ENCODE data around the gene ASTN2.

ASTN2 gene

DNA sequence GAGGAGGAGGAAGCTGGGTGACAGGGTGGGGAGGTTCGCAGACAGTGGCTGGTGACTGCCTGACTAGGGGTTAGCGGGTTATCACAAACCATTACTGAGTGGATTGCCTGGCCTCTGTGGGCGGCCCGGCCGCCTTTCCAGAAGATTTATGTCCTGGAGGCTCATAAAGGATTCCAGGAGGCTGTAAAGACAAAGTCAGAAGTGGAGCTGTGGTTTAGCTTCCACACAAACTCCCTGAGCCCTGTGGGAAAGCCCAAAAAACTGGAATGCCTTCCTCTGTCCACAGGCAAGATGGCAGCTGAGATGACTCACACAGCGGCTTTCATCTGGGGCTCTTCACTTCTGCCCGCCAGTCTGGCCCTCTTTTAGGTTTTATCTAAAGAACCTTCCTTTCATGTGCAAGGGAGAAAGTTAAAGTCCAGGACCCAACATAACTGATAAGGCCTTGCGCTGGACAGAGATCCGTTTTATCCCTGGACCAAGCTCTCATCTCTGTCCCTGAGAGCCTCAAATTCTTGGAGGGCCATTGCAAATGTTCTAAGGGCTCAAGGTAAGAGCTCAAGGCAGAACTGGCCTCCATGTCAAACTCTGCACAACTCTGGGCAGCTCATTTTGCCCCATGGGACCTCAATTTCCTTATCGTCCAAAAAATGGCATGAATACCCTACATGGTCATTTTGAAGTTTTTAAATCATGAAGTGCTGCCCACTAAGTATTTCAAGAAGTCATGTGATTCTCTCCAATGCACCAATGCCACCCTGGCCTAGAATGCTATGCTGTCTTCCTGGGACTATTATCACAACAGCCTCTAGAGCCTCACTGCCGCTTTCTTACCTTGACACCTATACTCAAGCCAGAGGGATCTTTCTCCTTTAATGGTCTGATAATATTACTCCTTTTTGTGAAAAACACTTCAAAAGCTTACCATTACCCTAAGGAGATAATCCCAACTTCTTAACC is 977.2 kb downstream of the ASTN2 start:
- H3K79me2 ChIP-seq (ENCODE audit: control insufficient read depth, low read length): no peaks in the 10 kb centered on the region
- H3K36me3 ChIP-seq (ENCODE audit: control insufficient read depth, low read length): peaks cover 13% of the 10 kb centered on the region
- H3K4me3 ChIP-seq (ENCODE audit: low read length): no peak overlapping the region
- no peaks in the 10 kb centered on the region for H3K9me2 ChIP-seq (replicated peaks; ENCODE audit: control insufficient read depth, low read length)
- no peaks in the 10 kb centered on the region for H3K27me3 ChIP-seq (ENCODE audit: control insufficient read depth, low read length)
- H3K4me2 ChIP-seq (ENCODE audit: low read length): no peak overlapping the region
- no peak overlapping the region for H3K27ac ChIP-seq (ENCODE audit: low read depth, low read length)
- no peaks in the 10 kb centered on the region for H4K20me1 ChIP-seq (ENCODE audit: control insufficient read depth, insufficient read depth, low read depth, low read length)
- H3K4me1 ChIP-seq (ENCODE audit: control insufficient read depth, low read length): no peaks in the 10 kb centered on the region
- H3F3A ChIP-seq (ENCODE audit: control insufficient read depth, insufficient read depth): no peaks in the 10 kb centered on the region
- H3K9me3 ChIP-seq (ENCODE audit: control insufficient read depth, insufficient read depth, low read length): no peaks in the 10 kb centered on the region
- no peak for TF ChIP-seq EZH2phosphoT487 (IDR thresholded peaks at IDR 0.05; ENCODE audit: borderline replicate concordance, low read length)
- TF ChIP-seq, protein P1, sequence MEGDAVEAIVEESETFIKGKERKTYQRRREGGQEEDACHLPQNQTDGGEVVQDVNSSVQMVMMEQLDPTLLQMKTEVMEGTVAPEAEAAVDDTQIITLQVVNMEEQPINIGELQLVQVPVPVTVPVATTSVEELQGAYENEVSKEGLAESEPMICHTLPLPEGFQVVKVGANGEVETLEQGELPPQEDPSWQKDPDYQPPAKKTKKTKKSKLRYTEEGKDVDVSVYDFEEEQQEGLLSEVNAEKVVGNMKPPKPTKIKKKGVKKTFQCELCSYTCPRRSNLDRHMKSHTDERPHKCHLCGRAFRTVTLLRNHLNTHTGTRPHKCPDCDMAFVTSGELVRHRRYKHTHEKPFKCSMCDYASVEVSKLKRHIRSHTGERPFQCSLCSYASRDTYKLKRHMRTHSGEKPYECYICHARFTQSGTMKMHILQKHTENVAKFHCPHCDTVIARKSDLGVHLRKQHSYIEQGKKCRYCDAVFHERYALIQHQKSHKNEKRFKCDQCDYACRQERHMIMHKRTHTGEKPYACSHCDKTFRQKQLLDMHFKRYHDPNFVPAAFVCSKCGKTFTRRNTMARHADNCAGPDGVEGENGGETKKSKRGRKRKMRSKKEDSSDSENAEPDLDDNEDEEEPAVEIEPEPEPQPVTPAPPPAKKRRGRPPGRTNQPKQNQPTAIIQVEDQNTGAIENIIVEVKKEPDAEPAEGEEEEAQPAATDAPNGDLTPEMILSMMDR (IDR thresholded peaks at IDR 0.05; ENCODE audit: low read depth, low read length, poor library complexity, severe bottlenecking): no peak

DNA sequence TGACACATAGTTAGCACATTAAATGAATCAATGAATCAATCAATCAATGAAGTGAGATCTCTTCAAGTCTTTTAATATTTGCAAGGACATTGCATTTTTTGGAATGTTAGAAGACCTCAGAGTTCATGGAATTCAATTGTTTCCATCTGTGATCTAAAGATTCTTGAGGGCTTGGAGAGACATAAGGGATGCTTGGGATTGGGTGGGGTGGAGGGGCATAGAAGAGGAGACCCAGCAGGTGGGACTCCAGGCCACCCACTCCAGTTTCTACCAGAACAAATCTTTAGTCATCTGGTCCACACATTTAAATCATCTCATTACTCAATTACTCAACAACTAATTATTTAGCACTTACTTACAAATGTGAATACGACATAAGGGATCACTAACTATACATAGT is 978.7 kb downstream of the ASTN2 start:
- Histone ChIP-seq H3K79me2 (ENCODE audit: control insufficient read depth, low read length) (no peaks in the 10 kb centered on the region), H3K4me1 (ENCODE audit: control insufficient read depth, low read length) (no peaks in the 10 kb centered on the region), H3K9me2 (replicated peaks; ENCODE audit: control insufficient read depth, low read length) (no peaks in the 10 kb centered on the region), H3K27me3 (ENCODE audit: control insufficient read depth, low read length) (no peaks in the 10 kb centered on the region), H3K4me3 (ENCODE audit: low read length) (no peak overlapping the region), H3K9me3 (ENCODE audit: control insufficient read depth, insufficient read depth, low read length) (no peaks in the 10 kb centered on the region), H3K36me3 (ENCODE audit: control insufficient read depth, low read length) (peaks cover 13% of the 10 kb centered on the region), H3F3A (ENCODE audit: control insufficient read depth, insufficient read depth) (no peaks in the 10 kb centered on the region), H4K20me1 (ENCODE audit: control insufficient read depth, insufficient read depth, low read depth, low read length) (no peaks in the 10 kb centered on the region), H3K27ac (ENCODE audit: low read depth, low read length) (no peak overlapping the region), H3K4me2 (ENCODE audit: low read length) (no peak overlapping the region)
- TF ChIP-seq, protein P1 (IDR thresholded peaks at IDR 0.05; ENCODE audit: low read depth, low read length, poor library complexity, severe bottlenecking): no peak
- no peak for TF ChIP-seq EZH2phosphoT487 (IDR thresholded peaks at IDR 0.05; ENCODE audit: borderline replicate concordance, low read length)

DNA sequence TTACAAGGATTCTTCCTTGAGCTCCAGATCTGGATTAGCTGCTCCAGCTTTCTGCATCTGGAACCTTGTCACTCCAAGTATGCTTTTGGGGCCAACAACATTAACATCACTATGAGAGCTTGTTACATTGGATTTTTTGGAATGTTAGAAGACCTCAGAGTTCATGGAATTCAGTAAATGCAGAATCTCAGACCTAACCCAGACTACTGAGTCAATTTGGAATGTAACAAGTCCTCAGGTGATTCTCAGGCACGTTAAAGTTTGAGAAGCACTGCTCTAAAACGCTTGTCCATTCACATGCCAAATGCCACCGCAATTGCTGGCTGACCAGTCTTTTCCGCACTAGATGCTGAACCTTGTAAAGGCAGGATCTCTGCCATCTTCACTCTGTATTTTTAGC is 979.2 kb downstream of the ASTN2 start:
- Histone ChIP-seq H3K36me3 (ENCODE audit: control insufficient read depth, low read length) (peaks cover 12% of the 10 kb centered on the region), H3K4me1 (ENCODE audit: control insufficient read depth, low read length) (no peaks in the 10 kb centered on the region), H3K4me3 (ENCODE audit: low read length) (no peak overlapping the region), H3K27me3 (ENCODE audit: control insufficient read depth, low read length) (no peaks in the 10 kb centered on the region), H3K9me3 (ENCODE audit: control insufficient read depth, insufficient read depth, low read length) (no peaks in the 10 kb centered on the region), H3K27ac (ENCODE audit: low read depth, low read length) (no peak overlapping the region), H4K20me1 (ENCODE audit: control insufficient read depth, insufficient read depth, low read depth, low read length) (no peaks in the 10 kb centered on the region), H3F3A (ENCODE audit: control insufficient read depth, insufficient read depth) (no peaks in the 10 kb centered on the region), H3K9me2 (replicated peaks; ENCODE audit: control insufficient read depth, low read length) (no peaks in the 10 kb centered on the region), H3K4me2 (ENCODE audit: low read length) (no peak overlapping the region), H3K79me2 (ENCODE audit: control insufficient read depth, low read length) (no peaks in the 10 kb centered on the region)
- TF ChIP-seq, protein P1 (IDR thresholded peaks at IDR 0.05; ENCODE audit: low read depth, low read length, poor library complexity, severe bottlenecking): no peak
- no peak for TF ChIP-seq EZH2phosphoT487 (IDR thresholded peaks at IDR 0.05; ENCODE audit: borderline replicate concordance, low read length)

Data from DOHH2 (cell line).